Measurements from ENCODE around the gene PTGES3. TPM values are rescaled to one million over a fixed set of nuclear protein-coding genes. Genes with fewer than 3 reads are reported as not detected.
"Not testable (repeated sequence)": the region's sequence is repeated elsewhere in the genome, so short reads cannot be mapped to it uniquely, and the experiment has no call there.

Gene PTGES3
- total RNA-seq, 3 donors from 2014 or later: 343 to 400 (median 399) TPM

DNA sequence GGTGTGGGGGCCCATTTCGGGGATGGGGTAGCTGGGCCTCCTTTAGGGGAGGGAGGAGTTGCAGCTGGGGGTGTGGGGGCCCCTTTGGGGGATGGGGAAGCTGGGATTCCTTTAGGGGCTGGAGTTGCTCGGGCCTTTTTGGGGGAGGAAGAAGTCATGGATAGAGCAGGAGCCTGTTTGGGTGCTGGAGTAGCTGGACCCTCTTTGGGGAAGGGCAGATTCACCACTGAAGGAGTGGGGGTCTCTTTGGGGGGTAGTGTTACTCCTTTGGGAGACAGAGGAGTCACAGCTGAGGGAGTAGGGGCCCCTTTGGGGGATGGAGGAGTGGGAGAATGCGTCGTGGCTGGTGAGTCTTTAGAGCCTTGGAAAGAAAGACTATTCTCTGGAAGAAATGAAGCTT lies 30.6 kb upstream of the PTGES3 start:
- H3K4me3 Mint-ChIP-seq: no peak overlapping the region

DNA sequence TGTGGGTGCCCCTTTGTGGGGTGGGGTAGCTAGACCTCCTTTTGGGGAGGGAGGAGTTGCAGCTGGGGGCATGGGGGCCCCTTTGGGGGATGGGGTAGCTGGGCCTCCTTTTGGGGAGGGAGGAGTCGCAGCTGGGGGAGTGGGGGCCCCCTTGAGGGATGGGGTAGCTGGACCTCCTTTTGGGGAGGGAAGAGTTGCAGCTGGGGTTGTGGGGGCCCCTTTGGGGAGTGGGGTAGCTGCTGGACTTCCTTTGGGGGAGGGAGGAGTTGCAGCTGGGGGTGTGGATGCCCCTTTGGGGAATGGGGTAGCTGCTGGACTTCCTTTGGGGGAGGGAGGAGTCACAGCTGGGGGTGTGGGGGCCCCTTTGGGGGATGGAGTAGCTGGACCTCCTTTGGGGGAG lies 30.1 kb upstream of the PTGES3 start:
- H3K27me3 Mint-ChIP-seq (ENCODE audit: low read depth): no peaks in the 10 kb centered on the region
- peaks cover 66% of the 10 kb centered on the region for H3K36me3 Mint-ChIP-seq (ENCODE audit: insufficient read depth)
- H3K9me3 Mint-ChIP-seq: no peaks in the 10 kb centered on the region
- H3K4me3 Mint-ChIP-seq: no peak overlapping the region
- ATAC-seq (no peak), DNase-seq (no peak)
- peaks cover 68% of the 10 kb centered on the region for H3K4me1 Mint-ChIP-seq (ENCODE audit: low read depth)

More for the DNA sequence above, 30.6 kb upstream of the PTGES3 start:
- ATAC-seq (no peak), DNase-seq (no peak)
- Mint-ChIP-seq H3K9me3 (no peaks in the 10 kb centered on the region), H3K36me3 (ENCODE audit: insufficient read depth) (peaks cover 65% of the 10 kb centered on the region), H3K4me1 (ENCODE audit: low read depth) (peaks cover 71% of the 10 kb centered on the region), H3K27me3 (ENCODE audit: low read depth) (no peaks in the 10 kb centered on the region)

DNA sequence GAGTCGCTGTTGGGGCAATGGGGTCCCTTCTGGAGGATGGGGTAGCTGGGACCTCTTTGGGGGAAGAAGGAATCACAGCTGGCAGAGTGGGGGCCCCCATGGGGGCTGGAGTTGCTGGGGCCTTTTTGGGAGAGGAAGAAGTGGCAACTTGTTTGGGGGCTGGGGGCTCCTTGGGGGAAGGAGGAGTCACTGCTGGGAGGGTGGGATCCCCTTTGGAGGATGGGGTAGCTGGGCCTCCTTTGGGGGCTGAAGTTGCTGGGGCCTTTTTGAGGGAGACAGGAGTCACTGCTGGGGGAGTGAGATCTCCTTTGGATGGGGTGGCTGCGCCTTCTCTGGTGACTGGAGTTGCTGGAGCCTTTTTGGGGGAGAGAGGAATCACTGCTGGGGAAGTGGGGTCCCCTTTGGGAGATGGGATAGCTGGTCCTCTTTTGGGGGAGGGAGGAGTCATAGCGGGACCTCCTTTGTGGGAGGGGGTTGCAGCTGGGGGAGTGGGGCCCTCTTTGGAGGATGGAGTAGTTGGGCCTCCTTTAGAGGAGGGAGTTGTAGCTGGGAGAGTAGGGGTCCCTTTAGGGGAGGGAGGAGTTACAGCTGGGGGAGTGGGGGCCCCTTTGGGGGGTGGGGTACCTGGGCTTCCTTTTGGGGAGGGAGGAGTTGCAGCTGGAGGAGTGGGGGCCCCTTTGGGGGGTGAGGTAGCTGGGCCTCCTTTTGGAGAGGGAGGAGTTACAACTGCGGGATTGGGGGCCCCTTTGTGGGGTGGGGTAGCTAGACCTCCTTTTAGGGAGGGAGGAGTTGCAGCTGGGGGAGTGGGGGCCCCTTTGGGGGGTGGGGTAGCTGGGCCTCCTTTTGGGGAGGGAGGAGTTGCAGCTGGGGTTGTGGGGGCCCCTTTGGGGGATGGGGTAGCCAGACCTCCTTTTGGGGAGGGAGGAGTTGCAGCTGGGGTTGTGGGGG lies 29.1 kb upstream of the PTGES3 start:
- Mint-ChIP-seq H3K9me3 (no peaks in the 10 kb centered on the region), H3K36me3 (ENCODE audit: insufficient read depth) (peaks cover 66% of the 10 kb centered on the region), H3K27me3 (ENCODE audit: low read depth) (no peaks in the 10 kb centered on the region), H3K4me1 (ENCODE audit: low read depth) (peaks cover 59% of the 10 kb centered on the region), H3K4me3 (no peak overlapping the region)
- no peak for DNase-seq
- ATAC-seq: no peak

DNA sequence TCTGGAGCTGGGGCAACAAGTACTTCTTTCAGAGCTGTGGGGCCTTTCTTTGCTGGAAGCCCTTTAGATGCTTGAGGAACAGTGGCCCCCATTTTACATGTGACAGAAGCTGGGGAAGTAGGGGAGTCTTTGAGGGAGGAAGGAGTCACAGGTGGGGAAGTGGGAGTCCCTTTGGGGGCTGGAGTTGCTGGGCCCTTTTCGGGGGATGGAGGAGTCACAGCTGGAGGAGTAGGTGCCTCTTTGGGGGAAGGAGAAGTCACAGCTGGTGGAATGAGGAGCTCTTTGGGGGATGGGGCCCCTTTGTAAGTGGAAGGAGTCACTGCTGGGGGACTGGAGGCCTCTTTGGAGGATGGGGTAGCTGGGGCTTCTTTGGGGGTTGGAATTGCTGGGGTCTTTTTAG lies 28.4 kb upstream of the PTGES3 start:
- Mint-ChIP-seq H3K27me3 (ENCODE audit: low read depth) (no peaks in the 10 kb centered on the region), H3K4me1 (ENCODE audit: low read depth) (peaks cover 51% of the 10 kb centered on the region), H3K36me3 (ENCODE audit: insufficient read depth) (peaks cover 62% of the 10 kb centered on the region), H3K4me3 (no peak overlapping the region), H3K9me3 (no peaks in the 10 kb centered on the region)
- DNase-seq: no peak
- no peak for ATAC-seq

DNA sequence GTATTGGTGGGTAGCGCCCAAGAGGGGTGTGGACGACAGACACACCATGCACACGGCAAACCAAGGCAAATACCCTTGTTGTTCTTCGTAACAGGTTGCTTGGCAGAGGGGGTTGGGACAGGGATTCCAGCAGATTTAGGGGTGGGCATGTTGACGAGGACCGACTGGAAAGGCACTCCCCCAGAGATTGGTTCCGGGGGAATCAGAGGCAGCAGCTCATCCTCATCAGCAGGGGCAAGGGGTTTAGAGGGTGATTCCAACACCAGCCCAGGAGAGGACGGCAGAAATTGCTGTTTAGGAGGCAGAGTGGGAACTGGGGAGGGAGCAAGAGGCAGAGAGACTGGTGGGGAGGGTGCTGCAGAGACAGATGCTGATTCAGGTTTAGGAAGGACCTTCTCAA lies 27.7 kb upstream of the PTGES3 start:
- ATAC-seq (no peak), DNase-seq (no peak)
- H3K27me3 Mint-ChIP-seq (ENCODE audit: low read depth): no peaks in the 10 kb centered on the region
- H3K4me1 Mint-ChIP-seq (ENCODE audit: low read depth): peaks cover 45% of the 10 kb centered on the region
- no peaks in the 10 kb centered on the region for H3K9me3 Mint-ChIP-seq
- peaks cover 63% of the 10 kb centered on the region for H3K36me3 Mint-ChIP-seq (ENCODE audit: insufficient read depth)
- H3K4me3 Mint-ChIP-seq: no peak overlapping the region

DNA sequence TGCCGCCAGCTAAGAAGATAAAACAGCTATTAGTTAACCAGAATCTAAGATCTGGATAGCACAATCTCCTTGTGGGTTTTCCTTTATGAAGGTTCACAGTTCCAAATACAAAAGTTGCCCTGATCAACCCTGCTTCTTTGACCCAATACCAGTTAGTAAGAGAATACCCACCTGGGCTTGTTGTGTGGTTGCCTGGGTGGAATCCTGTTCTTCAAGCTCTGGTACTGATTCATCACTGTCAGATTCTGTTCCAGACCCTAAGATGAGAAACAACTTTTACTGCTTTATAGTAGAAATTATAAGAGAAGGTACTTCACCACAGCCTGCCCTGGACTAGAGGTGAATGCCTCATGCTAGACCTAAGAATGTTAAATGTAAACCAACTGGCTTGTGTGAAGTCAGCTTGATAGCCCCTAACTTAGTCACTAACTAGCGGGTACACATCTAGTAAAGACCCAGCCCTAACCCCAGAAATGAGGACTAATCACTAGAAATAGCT lies 26.4 kb upstream of the PTGES3 start:
- Mint-ChIP-seq H3K4me1 (ENCODE audit: low read depth) (peaks cover 31% of the 10 kb centered on the region), H3K36me3 (ENCODE audit: insufficient read depth) (peaks cover 50% of the 10 kb centered on the region), H3K4me3 (no peak overlapping the region), H3K9me3 (no peaks in the 10 kb centered on the region), H3K27me3 (ENCODE audit: low read depth) (no peaks in the 10 kb centered on the region)
- ATAC-seq (no peak), DNase-seq (no peak)

DNA sequence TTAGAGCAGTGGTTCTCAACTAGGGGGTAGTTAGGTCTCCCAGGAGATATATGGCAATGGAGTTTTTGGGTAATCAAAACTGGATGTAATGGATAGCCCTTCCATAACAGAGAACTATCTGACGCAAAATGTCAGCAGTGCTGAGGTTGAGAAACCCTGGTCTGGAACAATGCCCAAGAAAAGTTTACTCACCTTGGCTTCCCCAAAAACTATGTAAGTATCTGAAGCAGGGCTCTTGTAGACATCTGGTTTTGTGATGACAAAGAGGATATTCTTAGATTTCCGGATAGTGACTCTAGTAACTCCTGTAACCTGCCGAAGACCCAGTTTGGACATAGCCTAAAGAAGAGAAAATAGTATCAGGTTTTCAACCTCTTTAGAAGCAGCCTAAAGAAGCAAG lies 25.3 kb upstream of the PTGES3 start:
- Mint-ChIP-seq H3K36me3 (ENCODE audit: insufficient read depth) (peaks cover 44% of the 10 kb centered on the region), H3K9me3 (no peaks in the 10 kb centered on the region), H3K4me1 (ENCODE audit: low read depth) (peaks cover 22% of the 10 kb centered on the region), H3K27me3 (ENCODE audit: low read depth) (no peaks in the 10 kb centered on the region), H3K4me3 (no peak overlapping the region)
- ATAC-seq (no peak), DNase-seq (no peak)

DNA sequence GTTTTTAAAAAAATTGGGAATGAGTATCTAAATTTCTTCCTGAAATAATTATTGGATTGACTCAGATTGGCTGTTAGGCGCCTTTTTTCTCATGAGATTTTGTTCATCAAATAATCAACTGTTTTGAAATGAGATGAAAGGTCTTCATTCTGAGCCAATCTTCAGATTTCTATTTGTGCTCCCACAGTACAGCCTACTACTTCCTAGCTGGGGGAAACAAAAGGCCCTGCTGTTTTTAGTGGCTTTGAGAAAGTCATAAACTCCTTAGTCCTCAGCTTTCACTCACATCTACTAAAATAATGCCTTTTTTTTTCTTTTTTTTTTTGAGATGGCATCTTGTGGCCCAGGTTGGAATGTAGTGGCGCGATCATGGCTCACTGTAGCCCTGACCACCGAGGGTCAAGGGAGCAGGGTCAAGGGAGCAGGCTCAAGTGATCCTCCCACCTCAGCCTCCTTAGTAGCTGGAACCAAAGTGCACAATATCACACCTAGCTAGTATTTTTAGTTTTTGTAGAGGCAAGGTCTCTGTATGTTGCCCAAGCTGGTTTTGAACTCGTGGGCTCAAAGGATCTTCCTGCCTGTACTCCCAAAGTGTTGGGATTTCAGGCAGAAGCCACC lies 21.8 kb upstream of the PTGES3 start:
- no peaks in the 10 kb centered on the region for H3K9me3 Mint-ChIP-seq
- H3K4me1 Mint-ChIP-seq (ENCODE audit: low read depth): peaks cover 1% of the 10 kb centered on the region
- no peaks in the 10 kb centered on the region for H3K27me3 Mint-ChIP-seq (ENCODE audit: low read depth)
- no peak overlapping the region for H3K4me3 Mint-ChIP-seq
- DNase-seq: no peak
- peak in 1 of 2 donors; percentile 13 for ATAC-seq
- peaks cover 28% of the 10 kb centered on the region for H3K36me3 Mint-ChIP-seq (ENCODE audit: insufficient read depth)

DNA sequence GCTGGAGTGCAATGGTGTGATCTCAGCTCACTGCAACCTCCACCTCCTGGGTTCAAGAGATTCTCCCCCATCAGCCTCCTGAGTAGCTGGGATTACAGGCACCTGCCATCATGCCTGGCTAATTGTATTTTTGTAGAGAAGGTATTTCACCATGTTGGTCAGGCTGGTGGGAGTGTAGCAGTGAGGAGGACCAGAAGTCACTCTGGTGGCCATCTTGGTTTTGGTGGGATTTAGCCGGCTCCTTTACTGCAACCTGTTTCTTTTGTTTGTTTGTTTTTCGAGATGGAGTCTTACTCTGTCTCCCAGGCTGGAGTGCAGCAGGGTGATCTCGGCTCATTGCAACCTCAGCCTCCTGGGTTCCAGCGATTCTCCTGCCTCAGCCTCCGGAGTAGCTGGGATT lies 16.4 kb upstream of the PTGES3 start:
- H3K4me1 Mint-ChIP-seq (ENCODE audit: low read depth); ATAC-seq; H3K4me3 Mint-ChIP-seq; H3K9me3 Mint-ChIP-seq; DNase-seq; H3K27me3 Mint-ChIP-seq (ENCODE audit: low read depth); H3K36me3 Mint-ChIP-seq (ENCODE audit: insufficient read depth): not testable (repeated sequence)

DNA sequence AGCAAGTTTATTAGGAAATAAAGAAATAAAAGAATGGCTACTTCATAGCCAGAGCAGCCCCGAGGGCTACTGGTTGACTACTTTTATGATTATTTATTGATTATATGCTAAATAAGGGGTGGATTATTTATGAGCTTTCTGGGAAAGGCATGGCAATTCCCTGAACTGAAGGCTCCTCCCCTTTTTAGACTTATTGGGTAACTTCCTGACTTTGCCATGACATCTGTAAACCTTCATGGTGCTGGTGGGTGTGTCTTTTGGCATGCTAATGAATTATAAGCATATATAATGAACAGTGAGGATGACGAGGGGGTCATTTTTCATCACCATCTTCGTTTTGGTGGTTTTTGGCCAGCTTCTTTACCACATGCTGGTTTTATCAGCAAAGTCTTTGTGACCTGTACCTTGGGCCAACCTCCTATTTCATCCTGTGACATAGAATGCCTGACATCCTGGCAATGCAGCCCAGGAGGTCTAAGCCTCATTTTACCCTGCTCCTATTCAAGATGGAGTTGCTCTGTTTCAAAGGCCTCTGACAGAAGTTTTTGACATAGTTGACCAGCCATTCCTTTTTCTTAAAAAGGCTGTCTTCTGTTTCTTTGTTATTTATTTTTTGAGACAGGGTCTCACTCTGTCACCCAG lies 11.1 kb upstream of the PTGES3 start:
- ATAC-seq: no peak
- Mint-ChIP-seq H3K9me3 (no peaks in the 10 kb centered on the region), H3K4me3 (no peak overlapping the region)

DNA sequence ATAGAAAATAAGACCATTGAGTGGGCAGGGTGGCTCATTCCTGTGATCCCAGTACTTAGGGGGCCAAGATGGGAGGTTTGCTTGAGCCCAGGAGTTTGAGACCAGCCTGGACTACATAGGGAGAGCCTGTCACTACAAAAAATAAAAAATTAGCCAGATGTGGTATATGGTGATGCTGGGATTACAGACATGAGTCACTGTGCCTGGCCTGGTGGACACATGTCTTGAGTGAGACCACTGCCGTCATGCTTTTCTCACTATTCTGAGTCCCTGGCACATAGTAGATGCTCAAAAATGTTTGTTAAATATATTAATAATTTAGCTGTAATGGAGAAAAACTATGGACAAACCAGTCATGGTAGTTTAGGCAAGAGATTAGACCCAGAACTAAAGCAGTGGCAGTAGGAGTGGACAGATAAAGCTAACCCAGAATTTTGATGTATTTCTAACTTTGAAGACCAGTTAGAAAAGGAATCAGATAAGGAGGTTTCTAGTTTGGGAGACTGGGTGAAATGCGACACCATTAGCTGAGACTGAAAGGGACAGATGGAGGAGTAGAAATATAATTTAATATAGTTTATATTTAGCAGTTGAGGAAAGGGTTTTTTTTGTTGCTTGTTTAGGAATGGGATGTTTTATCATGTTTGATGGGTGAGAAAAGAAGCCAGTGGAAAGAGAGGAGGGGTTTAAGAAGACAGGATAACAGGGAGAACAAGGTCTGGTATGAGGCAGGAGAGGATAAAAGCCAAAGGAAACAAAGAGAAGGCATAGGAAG lies 7.4 kb upstream of the PTGES3 start:
- ATAC-seq (no peak), DNase-seq (no peak)
- H3K27me3 Mint-ChIP-seq (ENCODE audit: low read depth): no peaks in the 10 kb centered on the region
- no peaks in the 10 kb centered on the region for H3K4me1 Mint-ChIP-seq (ENCODE audit: low read depth)
- no peak overlapping the region for H3K4me3 Mint-ChIP-seq
- no peaks in the 10 kb centered on the region for H3K36me3 Mint-ChIP-seq (ENCODE audit: insufficient read depth)
- H3K9me3 Mint-ChIP-seq: no peaks in the 10 kb centered on the region

More for the DNA sequence above, 11.1 kb upstream of the PTGES3 start:
- no peak for DNase-seq
- H3K4me1 Mint-ChIP-seq (ENCODE audit: low read depth): peaks cover 2% of the 10 kb centered on the region
- no peaks in the 10 kb centered on the region for H3K36me3 Mint-ChIP-seq (ENCODE audit: insufficient read depth)
- no peaks in the 10 kb centered on the region for H3K27me3 Mint-ChIP-seq (ENCODE audit: low read depth)

DNA sequence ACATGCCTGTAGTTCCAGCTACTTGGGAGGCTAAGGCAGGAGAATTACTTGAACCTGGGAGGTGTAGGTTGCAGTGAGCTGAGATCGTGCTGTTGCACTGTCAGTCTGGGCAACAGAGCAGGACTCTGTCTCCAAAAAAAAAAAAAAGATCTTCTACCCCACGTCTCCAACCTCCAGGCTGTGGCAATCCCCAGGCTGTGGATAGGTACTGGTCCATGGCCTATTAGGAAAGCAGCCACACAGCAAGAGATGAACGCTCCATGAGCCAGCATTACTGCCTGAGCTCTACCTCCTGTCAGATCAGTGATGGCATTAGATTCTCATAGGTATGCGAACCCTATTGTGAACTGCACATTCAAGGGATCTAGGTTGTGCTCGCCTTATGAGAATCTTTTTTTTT lies 6.1 kb upstream of the PTGES3 start:
- no peaks in the 10 kb centered on the region for H3K27me3 Mint-ChIP-seq (ENCODE audit: low read depth)
- peaks cover 2% of the 10 kb centered on the region for H3K4me1 Mint-ChIP-seq (ENCODE audit: low read depth)
- H3K4me3 Mint-ChIP-seq: no peak overlapping the region
- ATAC-seq: no peak
- no peaks in the 10 kb centered on the region for H3K9me3 Mint-ChIP-seq
- no peaks in the 10 kb centered on the region for H3K36me3 Mint-ChIP-seq (ENCODE audit: insufficient read depth)
- no peak for DNase-seq

DNA sequence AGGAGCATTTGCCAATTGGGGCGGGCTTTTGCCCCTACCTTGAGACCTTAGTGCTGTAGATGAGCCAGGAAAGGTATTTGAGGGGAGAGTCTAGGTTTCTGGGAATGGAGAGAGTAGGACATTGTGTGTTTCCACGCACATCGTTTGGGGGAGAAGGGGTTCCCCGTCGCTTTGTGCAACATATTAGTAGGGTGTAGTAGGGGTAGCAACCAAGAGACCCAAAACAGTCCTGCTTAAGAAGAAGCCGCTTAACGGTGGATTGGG lies 694 bp upstream of the PTGES3 start:
- Mint-ChIP-seq H3K27me3 (ENCODE audit: low read depth) (no peaks in the 10 kb centered on the region), H3K4me1 (ENCODE audit: low read depth) (peaks cover 26% of the 10 kb centered on the region), H3K9me3 (no peaks in the 10 kb centered on the region), H3K36me3 (ENCODE audit: insufficient read depth) (peaks cover 23% of the 10 kb centered on the region), H3K4me3 (peak overlapping the region; percentile 100)
- ATAC-seq (no peak), DNase-seq (no peak)

All from activated T-cell treated with anti-CD3 and anti-CD28 coated beads, Interleukin-2, amount 50 U/mL, for 4 hours (primary cell).